RWPE2 (cell line): ENCODE data around the gene MPZL3.

Source experiments
- ATAC-seq: fragments of 200-7000 bp; cut with Tn5 transposase; 3 replicates; pipeline ENCODE4 v1.9.1; 2021; ENCODE audit warnings: low read depth
- DNase-seq: peaks from one replicate; pipeline ENCODE4 v3.0.0-alpha.2; 2020; ENCODE audit warnings: low spot score
- H3K27ac ChIP-seq: fragments of 450-650 bp; 2 replicates; pipeline ENCODE4 v1.5.1; 2017; ENCODE audit warnings: mild to moderate bottlenecking; ENCODE audit not compliant: poor library complexity, severe bottlenecking
- H3K27me3 ChIP-seq: fragments of 250-450 bp; sonication (Bioruptor Pico); 2 replicates; pipeline ENCODE4 v1.5.1; 2021; ENCODE audit warnings: mild to moderate bottlenecking, moderate library complexity; ENCODE audit not compliant: insufficient read depth, poor library complexity, severe bottlenecking
- H3K36me3 ChIP-seq: fragments of 250-450 bp; sonication (Bioruptor Pico); 2 replicates; pipeline ENCODE4 v1.5.1; 2020; ENCODE audit warnings: low read depth, mild to moderate bottlenecking, moderate library complexity
- H3K4me1 ChIP-seq: fragments of 250-450 bp; sonication (Bioruptor Pico); 2 replicates; pipeline ENCODE4 v1.5.1; 2021; ENCODE audit warnings: mild to moderate bottlenecking, moderate library complexity; ENCODE audit not compliant: insufficient read depth, poor library complexity, severe bottlenecking
- H3K4me3 ChIP-seq: fragments of 250-450 bp; sonication (Bioruptor Pico); 2 replicates; pipeline ENCODE4 v1.5.1; 2021; ENCODE audit warnings: mild to moderate bottlenecking, moderate library complexity; ENCODE audit not compliant: severe bottlenecking
- H3K9me3 ChIP-seq: fragments of 250-450 bp; sonication (Bioruptor Pico); 2 replicates; pipeline ENCODE4 v1.5.1; 2021; ENCODE audit warnings: mild to moderate bottlenecking, moderate library complexity; ENCODE audit not compliant: severe bottlenecking
- TF ChIP-seq, protein P1 (sequence below): fragments of 450-650 bp; IDR thresholded peaks from one replicate; pipeline ENCODE4 v1.5.1; 2017; ENCODE audit warnings: mild to moderate bottlenecking, moderate library complexity; ENCODE audit not compliant: poor library complexity, severe bottlenecking

Gene MPZL3

DNA sequence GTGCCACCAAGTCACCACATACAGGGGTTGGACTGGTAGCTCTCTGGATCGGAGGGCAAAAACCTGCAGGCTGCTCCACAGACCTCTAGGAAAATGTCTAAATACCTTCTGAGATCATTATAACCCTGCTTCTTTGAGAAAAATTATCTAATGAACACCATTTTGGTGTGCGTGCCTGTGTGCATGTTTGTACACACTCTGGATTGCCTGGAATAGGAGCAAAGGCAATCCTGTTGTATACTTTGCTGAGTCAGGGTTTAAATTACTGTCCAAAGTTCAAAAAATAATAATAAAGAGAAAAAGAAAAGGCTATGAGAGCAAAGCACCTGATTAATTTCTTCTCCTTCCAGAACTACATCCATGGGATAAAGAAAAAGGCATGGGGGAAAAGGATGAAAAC is 38.4 kb downstream of the MPZL3 start:
- Histone ChIP-seq H3K9me3 (no peaks in the 10 kb centered on the region), H3K36me3 (no peaks in the 10 kb centered on the region), H3K4me3 (no peak overlapping the region), H3K27me3 (no peaks in the 10 kb centered on the region), H3K27ac (no peak overlapping the region), H3K4me1 (no peaks in the 10 kb centered on the region)
- TF ChIP-seq, protein P1, sequence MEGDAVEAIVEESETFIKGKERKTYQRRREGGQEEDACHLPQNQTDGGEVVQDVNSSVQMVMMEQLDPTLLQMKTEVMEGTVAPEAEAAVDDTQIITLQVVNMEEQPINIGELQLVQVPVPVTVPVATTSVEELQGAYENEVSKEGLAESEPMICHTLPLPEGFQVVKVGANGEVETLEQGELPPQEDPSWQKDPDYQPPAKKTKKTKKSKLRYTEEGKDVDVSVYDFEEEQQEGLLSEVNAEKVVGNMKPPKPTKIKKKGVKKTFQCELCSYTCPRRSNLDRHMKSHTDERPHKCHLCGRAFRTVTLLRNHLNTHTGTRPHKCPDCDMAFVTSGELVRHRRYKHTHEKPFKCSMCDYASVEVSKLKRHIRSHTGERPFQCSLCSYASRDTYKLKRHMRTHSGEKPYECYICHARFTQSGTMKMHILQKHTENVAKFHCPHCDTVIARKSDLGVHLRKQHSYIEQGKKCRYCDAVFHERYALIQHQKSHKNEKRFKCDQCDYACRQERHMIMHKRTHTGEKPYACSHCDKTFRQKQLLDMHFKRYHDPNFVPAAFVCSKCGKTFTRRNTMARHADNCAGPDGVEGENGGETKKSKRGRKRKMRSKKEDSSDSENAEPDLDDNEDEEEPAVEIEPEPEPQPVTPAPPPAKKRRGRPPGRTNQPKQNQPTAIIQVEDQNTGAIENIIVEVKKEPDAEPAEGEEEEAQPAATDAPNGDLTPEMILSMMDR: no peak
- no peak for DNase-seq
- no peak for ATAC-seq

DNA sequence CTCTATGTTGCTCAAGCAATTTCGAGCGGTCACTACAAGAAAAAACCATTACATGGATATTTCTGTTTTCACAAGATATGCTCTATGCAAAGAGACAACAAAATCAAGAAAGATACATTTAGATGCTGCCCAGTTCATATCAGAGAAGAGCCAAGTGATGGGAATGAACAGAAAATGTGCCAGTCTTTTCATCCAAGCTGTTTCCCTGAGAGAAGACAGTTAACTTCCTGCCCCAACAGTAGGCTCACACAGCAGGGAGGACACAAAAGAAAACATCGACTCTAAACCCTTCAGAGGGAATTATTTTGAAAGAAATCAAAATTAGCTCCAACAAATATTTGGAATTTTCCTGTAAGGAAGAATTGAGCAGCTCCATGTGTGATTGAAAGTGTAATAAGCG is 39.0 kb downstream of the MPZL3 start:
- no peak for DNase-seq

DNA sequence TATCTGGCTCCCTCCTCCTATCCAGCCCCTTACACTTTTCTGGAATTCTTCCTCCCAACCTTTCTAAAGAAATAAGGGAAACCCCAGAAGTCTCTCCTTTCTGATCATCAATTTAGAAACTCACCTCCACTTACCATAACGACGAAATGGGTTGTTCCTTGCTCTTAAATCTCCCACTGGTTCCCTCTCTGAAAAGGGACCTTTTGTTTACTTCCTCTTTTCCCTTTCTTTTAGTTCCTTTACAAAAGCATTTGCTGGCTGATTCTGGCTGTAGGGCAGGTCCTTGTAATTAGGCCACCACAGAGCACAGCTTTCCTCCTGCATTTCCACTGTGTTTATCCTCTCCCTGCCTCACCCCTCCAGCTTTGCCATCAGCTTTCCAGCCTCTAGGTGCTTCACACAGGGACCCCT is 39.4 kb downstream of the MPZL3 start:
- Histone ChIP-seq H3K4me3 (no peak overlapping the region), H3K27me3 (no peaks in the 10 kb centered on the region), H3K36me3 (no peaks in the 10 kb centered on the region), H3K4me1 (no peaks in the 10 kb centered on the region), H3K9me3 (no peaks in the 10 kb centered on the region), H3K27ac (no peak overlapping the region)
- ATAC-seq (no peak), DNase-seq (no peak)
- TF ChIP-seq, protein P1: no peak

More for the DNA sequence above, 39.0 kb downstream of the MPZL3 start:
- Histone ChIP-seq H3K36me3 (no peaks in the 10 kb centered on the region), H3K27ac (no peak overlapping the region), H3K4me1 (no peaks in the 10 kb centered on the region), H3K9me3 (no peaks in the 10 kb centered on the region), H3K27me3 (no peaks in the 10 kb centered on the region), H3K4me3 (no peak overlapping the region)
- no peak for ATAC-seq
- TF ChIP-seq, protein P1: no peak

DNA sequence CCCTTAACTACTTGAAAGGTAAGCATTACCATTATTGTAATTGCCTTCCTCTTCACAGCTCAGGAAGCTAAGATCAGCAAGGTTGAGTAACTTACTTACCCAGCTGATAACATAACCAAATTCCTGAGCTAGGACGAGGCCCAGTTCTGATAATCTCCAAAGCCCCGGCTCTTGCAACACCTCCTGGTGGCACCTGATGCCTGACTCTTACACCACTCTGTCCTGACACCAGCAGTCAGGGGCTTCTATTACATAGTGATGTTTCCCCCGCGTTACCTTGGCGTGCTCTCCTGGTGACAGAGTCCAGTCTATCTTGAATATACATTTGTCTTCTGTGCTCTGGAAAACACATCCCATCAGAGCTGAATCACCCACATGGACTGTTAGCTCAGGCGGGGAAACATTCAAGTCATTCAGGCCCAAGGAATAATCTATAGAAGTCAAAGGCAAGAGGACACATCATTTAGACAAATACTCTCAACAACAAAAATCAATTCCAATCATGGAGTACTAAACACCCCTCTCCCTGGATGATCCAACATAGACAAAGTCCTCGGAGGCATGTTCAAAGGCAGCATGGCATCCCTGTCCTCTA is 39.9 kb downstream of the MPZL3 start:
- ATAC-seq: no peak
- no peaks in the 10 kb centered on the region for H3K36me3 ChIP-seq
- no peaks in the 10 kb centered on the region for H3K4me1 ChIP-seq
- no peak for DNase-seq
- H3K27me3 ChIP-seq: no peaks in the 10 kb centered on the region
- TF ChIP-seq, protein P1: no peak
- no peak overlapping the region for H3K4me3 ChIP-seq
- no peak overlapping the region for H3K27ac ChIP-seq
- no peaks in the 10 kb centered on the region for H3K9me3 ChIP-seq

DNA sequence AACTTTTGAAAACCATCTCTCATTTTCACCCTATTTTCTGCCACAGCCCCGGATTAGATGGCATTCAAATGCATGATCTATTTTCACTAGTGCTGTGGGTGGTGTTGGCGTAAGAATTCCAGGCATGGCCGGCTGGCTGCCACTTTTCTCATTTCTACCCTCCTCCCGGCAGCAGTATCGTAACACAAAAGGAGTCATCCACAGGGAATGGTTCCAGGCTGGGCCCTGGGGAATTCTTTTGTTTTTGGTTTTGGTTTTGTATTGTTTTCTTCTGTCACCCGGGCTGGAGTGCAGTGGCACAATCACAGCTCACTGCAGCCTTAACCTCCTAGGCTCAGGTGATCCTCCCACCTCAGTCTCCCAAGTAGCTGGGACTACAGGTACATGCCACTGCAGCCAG is 41.2 kb downstream of the MPZL3 start:
- Histone ChIP-seq H3K27me3 (no peaks in the 10 kb centered on the region), H3K27ac (no peak overlapping the region), H3K4me1 (no peaks in the 10 kb centered on the region), H3K36me3 (no peaks in the 10 kb centered on the region), H3K9me3 (no peaks in the 10 kb centered on the region), H3K4me3 (no peak overlapping the region)
- TF ChIP-seq, protein P1: no peak
- no peak for ATAC-seq
- no peak for DNase-seq
